Fibroblast of skin of abdomen (primary cell): ENCODE measurements around the gene PITPNM3.

Experiments
- DNase-seq: peaks from one replicate; pipeline ENCODE4 v3.0.0-alpha.2; 2013

PITPNM3 gene

GRCh38 chr17:6476076-6476809, 80.1 kb downstream of the PITPNM3 start:
- DNase-seq, result no peak

GRCh38 chr17:6475411-6475810, 80.9 kb downstream of the PITPNM3 start:
- DNase-seq, result no peak

- DNase-seq, result peak; percentile 45
Measured at GRCh38 chr17:6474906-6475305, 81.4 kb downstream of the PITPNM3 start.

- DNase-seq, result no peak
Measured at GRCh38 chr17:6474376-6474775, 82.0 kb downstream of the PITPNM3 start.

GRCh38 chr17:6473128-6473767, 83.1 kb downstream of the PITPNM3 start:
- DNase-seq, result peak; percentile 58

GRCh38 chr17:6472517-6472916, 83.8 kb downstream of the PITPNM3 start:
- DNase-seq, result no peak

- peak; percentile 66 for DNase-seq
Measured at GRCh38 chr17:6471531-6472465, 84.6 kb downstream of the PITPNM3 start.

- DNase-seq, result no peak
Measured at GRCh38 chr17:6470751-6471521, 85.4 kb downstream of the PITPNM3 start.

GRCh38 chr17:6470146-6470718, 86.1 kb downstream of the PITPNM3 start:
- no peak for DNase-seq

GRCh38 chr17:6468051-6468790, 88.1 kb downstream of the PITPNM3 start:
- DNase-seq, result no peak

- no peak for DNase-seq
Measured at GRCh38 chr17:6467567-6467966, 88.8 kb downstream of the PITPNM3 start.

GRCh38 chr17:6465206-6466003, 91.0 kb downstream of the PITPNM3 start:
- no peak for DNase-seq

- DNase-seq, result no peak
Measured at GRCh38 chr17:6464446-6465041, 91.8 kb downstream of the PITPNM3 start.

GRCh38 chr17:6463616-6464445, 92.5 kb downstream of the PITPNM3 start:
- no peak for DNase-seq

- DNase-seq, result no peak
Measured at GRCh38 chr17:6462692-6463091, 93.7 kb downstream of the PITPNM3 start.

- no peak for DNase-seq
Measured at GRCh38 chr17:6461792-6462524, 94.4 kb downstream of the PITPNM3 start.

GRCh38 chr17:6461246-6461645, 95.1 kb downstream of the PITPNM3 start:
- no peak for DNase-seq

GRCh38 chr17:6460531-6461161, 95.7 kb downstream of the PITPNM3 start:
- DNase-seq, result no peak
